Medulla oblongata (tissue), 1 donor: ENCODE data around the gene FBXL20.

Source experiments
- DNase-seq: peaks from one replicate; pipeline ENCODE4 v3.0.0-alpha.2; 2015; ENCODE audit errors: extremely low spot score

FBXL20 gene

GRCh38 chr17:39225308-39225958 lies 176.0 kb downstream of the FBXL20 start, which contains the start of gene STAC2:
Gene STAC2 (minus strand): TSS chr17:39225945. CDS start chr17:39225502, 443 bp downstream.
- no peak for DNase-seq

GRCh38 chr17:39224778-39225307 lies 176.6 kb downstream of the FBXL20 start:
- DNase-seq = no peak

- DNase-seq = no peak
Observed at GRCh38 chr17:39223907-39224777, 177.3 kb downstream of the FBXL20 start.

GRCh38 chr17:39222866-39223834 lies 178.3 kb downstream of the FBXL20 start:
- no peak for DNase-seq

- DNase-seq = no peak
Observed at GRCh38 chr17:39222151-39222550, 179.3 kb downstream of the FBXL20 start.

GRCh38 chr17:39221572-39221971 lies 179.9 kb downstream of the FBXL20 start:
- DNase-seq = no peak

- DNase-seq = peak; percentile 74
Observed at GRCh38 chr17:39219647-39220154, 181.7 kb downstream of the FBXL20 start.

GRCh38 chr17:39218906-39219305 lies 182.5 kb downstream of the FBXL20 start:
- no peak for DNase-seq

GRCh38 chr17:39217734-39218369 lies 183.6 kb downstream of the FBXL20 start:
- DNase-seq = no peak

GRCh38 chr17:39213852-39214251 lies 187.6 kb downstream of the FBXL20 start:
- DNase-seq = no peak

GRCh38 chr17:39212841-39213480 lies 188.5 kb downstream of the FBXL20 start:
- DNase-seq = no peak

- no peak for DNase-seq
Observed at GRCh38 chr17:39212195-39212810, 189.1 kb downstream of the FBXL20 start.

GRCh38 chr17:39210093-39210434 lies 191.4 kb downstream of the FBXL20 start:
- no peak for DNase-seq

- peak; percentile 27 for DNase-seq
Observed at GRCh38 chr17:39209317-39210092, 191.9 kb downstream of the FBXL20 start.

GRCh38 chr17:39208893-39209292 lies 192.5 kb downstream of the FBXL20 start:
- DNase-seq = no peak

- DNase-seq = no peak
Observed at GRCh38 chr17:39208136-39208535, 193.3 kb downstream of the FBXL20 start.

GRCh38 chr17:39205112-39205526 lies 196.3 kb downstream of the FBXL20 start:
- DNase-seq = no peak

GRCh38 chr17:39204245-39204644 lies 197.2 kb downstream of the FBXL20 start:
- no peak for DNase-seq
